ENCODE results near the gene LPP. TPM values are rescaled to one million over a fixed set of nuclear protein-coding genes. Genes with fewer than 3 reads are reported as not detected.

The LPP gene
- total and polyA plus RNA-seq, 8 donors = 8.0 to 885 (median 305) TPM

GRCh38 chr3:188707381-188708288 is 553.7 kb downstream of the LPP start:
- Histone ChIP-seq H3K9me3 (no peaks in the 10 kb centered on the region), H3K4me3 (no peak overlapping the region), H3K4me1 (peaks cover 12 to 43% (median 19%) of the 10 kb centered on the region in 4 donors), H3K27ac (no peak overlapping the region), H3K27me3 (no peaks in the 10 kb centered on the region), H3K36me3 (peaks cover 0 to 17% (median 7%) of the 10 kb centered on the region in 4 donors)
- no peak for TF ChIP-seq CTCF (IDR thresholded peaks at IDR 0.05)
- TF ChIP-seq POLR2AphosphoS5 (IDR thresholded peaks at IDR 0.05) = no peak
- TF ChIP-seq EP300 (IDR thresholded peaks at IDR 0.05) = no peak
- no peak for TF ChIP-seq POLR2A (IDR thresholded peaks at IDR 0.05)
- WGBS, 5 donors = 73 to 83% (median 78%) methylated on average over 12 of the region's 12 CpGs
- DNase-seq = no peak
- intact Hi-C loops (cut with DNase I; ENCODE audit: low total_unique reads) = no loop called here

GRCh38 chr3:188711881-188712247 is 557.9 kb downstream of the LPP start:
- Histone ChIP-seq H3K36me3 (peaks cover 0 to 17% (median 7%) of the 10 kb centered on the region in 4 donors), H3K4me3 (no peak overlapping the region), H3K4me1 (peaks cover 13 to 41% (median 17%) of the 10 kb centered on the region in 4 donors), H3K27me3 (no peaks in the 10 kb centered on the region), H3K27ac (peak overlapping the region in 4 of 5 donors; percentile 39 to 65 (median 52)), H3K9me3 (no peaks in the 10 kb centered on the region)
- TF ChIP-seq POLR2AphosphoS5 (IDR thresholded peaks at IDR 0.05) (no peak), POLR2A (IDR thresholded peaks at IDR 0.05) (no peak), EP300 (IDR thresholded peaks at IDR 0.05) (no peak), CTCF (IDR thresholded peaks at IDR 0.05) (no peak)
- intact Hi-C loops (cut with DNase I; ENCODE audit: low total_unique reads) = no loop called here
- no peak for DNase-seq
- 70 to 82% (median 78%) methylated on average over 3 of the region's 3 CpGs for WGBS, 5 donors

GRCh38 chr3:188712248-188712924 is 558.4 kb downstream of the LPP start:
- Histone ChIP-seq H3K27ac (peak overlapping the region in 4 of 5 donors; percentile 39 to 65 (median 52)), H3K36me3 (peaks cover 0 to 17% (median 7%) of the 10 kb centered on the region in 4 donors), H3K4me3 (no peak overlapping the region), H3K9me3 (no peaks in the 10 kb centered on the region), H3K27me3 (no peaks in the 10 kb centered on the region), H3K4me1 (peaks cover 8 to 36% (median 15%) of the 10 kb centered on the region in 4 donors)
- TF ChIP-seq POLR2A (IDR thresholded peaks at IDR 0.05) (no peak), EP300 (IDR thresholded peaks at IDR 0.05) (no peak), POLR2AphosphoS5 (IDR thresholded peaks at IDR 0.05) (no peak), CTCF (IDR thresholded peaks at IDR 0.05) (no peak)
- 49 to 71% (median 58%) methylated on average over 4 of the region's 4 CpGs for WGBS, 5 donors
- DNase-seq = peak in 1 of 2 donors; percentile 44
- intact Hi-C loops (cut with DNase I; ENCODE audit: low total_unique reads) = no loop called here

GRCh38 chr3:188712991-188713390 is 559.0 kb downstream of the LPP start:
- DNase-seq = no peak
- H3K27ac ChIP-seq = peak overlapping the region in 2 of 5 donors; percentile 63 to 65
- no peaks in the 10 kb centered on the region for H3K27me3 ChIP-seq
- H3K4me1 ChIP-seq = peaks cover 7 to 30% (median 13%) of the 10 kb centered on the region in 4 donors
- intact Hi-C loops (cut with DNase I; ENCODE audit: low total_unique reads) = no loop called here
- no peak overlapping the region for H3K4me3 ChIP-seq
- TF ChIP-seq CTCF (IDR thresholded peaks at IDR 0.05) (no peak), POLR2AphosphoS5 (IDR thresholded peaks at IDR 0.05) (no peak), EP300 (IDR thresholded peaks at IDR 0.05) (no peak), POLR2A (IDR thresholded peaks at IDR 0.05) (no peak)
- no peaks in the 10 kb centered on the region for H3K9me3 ChIP-seq
- 59 to 91% (median 71%) methylated on average over 3 of the region's 3 CpGs for WGBS, 5 donors
- H3K36me3 ChIP-seq = peaks cover 0 to 17% (median 7%) of the 10 kb centered on the region in 4 donors

Data from stomach (tissue), 9 donors.